HG02973 (cell line): ENCODE data around the gene C2orf68.
"Not testable (repeated sequence)": the region's sequence is repeated elsewhere in the genome, so short reads cannot be mapped to it uniquely, and the experiment has no call there.

Experiments
- ATAC-seq: cut with Tn5 transposase; IDR thresholded peaks from one replicate; pipeline ENCODE4 v1.9.1; 2021; ENCODE audit warnings: moderate library complexity; ENCODE audit not compliant: unreplicated experiment

The C2orf68 gene

GRCh38 chr2:85611705-85612587 is at the start of gene C2orf68:
Gene C2orf68, minus strand, starts transcription at chr2:85612066. Its CDS starts 82 bp downstream, at chr2:85611984.
- peak; percentile 65 for ATAC-seq

GRCh38 chr2:85661139-85661858 is 49.4 kb upstream of the C2orf68 start:
- ATAC-seq = no peak

GRCh38 chr2:85660725-85661124 is 48.9 kb upstream of the C2orf68 start:
- no peak for ATAC-seq

DNA sequence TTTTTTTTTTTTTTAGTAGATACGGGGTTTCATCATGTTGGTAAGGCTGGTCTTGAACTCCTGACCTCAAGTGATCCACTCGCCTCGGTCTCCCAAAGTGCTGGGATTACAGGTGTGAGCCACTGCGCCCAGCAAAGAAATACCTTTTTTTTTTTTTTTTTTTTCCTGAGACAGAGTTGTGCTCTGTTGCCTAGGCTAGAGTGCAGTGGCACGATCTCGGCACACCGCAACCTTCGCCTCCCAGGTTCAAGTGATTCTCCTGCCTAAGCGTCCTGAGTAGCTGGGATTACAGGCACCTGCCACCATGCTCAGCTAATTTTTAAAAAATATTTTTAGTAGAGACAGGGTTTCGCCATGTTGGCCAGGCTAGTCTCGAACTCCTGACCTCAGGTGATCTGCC is 48.4 kb upstream of the C2orf68 start:
- ATAC-seq = not testable (repeated sequence)

DNA sequence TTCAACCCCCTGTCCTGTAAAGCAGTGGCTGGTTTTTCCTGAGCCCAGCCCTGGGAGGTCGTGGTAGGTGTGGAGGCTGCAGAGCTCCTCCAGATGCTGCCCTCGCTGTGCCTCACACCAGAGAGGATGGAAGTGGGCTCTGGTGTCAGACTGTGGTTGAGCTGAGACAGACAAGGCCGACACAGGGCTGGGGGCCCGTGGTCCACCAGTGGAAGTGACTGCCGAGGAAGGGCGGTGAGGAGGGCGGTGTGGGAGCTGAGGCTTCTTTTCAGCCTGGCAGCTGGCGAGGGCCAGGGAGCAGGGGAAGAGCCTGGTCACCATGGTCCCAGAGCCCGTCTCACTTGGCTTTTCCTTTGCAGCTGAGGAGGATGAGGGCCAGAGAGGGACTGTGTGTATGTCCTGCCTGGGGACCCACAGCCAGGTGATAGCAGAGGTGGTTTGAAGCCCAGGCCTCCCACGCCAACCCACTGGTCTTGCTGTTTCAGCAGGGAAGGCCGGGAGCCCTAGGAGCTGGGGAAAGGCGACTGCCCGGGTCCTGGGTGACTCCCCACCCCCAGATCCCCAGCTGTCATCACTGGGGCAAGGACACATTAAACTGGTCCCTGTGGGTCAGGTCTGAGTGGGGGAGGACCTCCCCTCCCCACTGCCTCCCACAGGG is 47.6 kb upstream of the C2orf68 start:
- no peak for ATAC-seq

- not testable (repeated sequence) for ATAC-seq
Observed at GRCh38 chr2:85657399-85657798, 45.5 kb upstream of the C2orf68 start.

DNA sequence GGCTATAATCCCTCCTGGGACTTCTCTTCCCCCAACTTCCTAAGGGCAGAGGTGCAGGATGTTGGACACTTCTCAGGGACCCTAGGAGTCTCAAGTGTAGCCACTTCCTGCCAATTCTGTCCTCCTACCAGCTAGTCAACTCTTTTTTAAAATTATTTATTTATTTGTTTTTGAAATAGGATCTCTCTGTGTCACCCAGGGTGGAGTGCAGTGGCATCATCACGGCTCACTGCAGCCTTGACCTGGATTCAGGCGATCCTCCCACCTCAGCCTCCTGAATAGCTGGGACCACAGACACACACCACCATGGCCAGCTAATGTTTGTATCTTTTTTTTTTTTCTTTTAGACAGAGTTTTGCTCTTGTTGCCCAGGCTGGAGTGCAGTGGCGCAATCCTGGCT is 44.6 kb upstream of the C2orf68 start:
- no peak for ATAC-seq

DNA sequence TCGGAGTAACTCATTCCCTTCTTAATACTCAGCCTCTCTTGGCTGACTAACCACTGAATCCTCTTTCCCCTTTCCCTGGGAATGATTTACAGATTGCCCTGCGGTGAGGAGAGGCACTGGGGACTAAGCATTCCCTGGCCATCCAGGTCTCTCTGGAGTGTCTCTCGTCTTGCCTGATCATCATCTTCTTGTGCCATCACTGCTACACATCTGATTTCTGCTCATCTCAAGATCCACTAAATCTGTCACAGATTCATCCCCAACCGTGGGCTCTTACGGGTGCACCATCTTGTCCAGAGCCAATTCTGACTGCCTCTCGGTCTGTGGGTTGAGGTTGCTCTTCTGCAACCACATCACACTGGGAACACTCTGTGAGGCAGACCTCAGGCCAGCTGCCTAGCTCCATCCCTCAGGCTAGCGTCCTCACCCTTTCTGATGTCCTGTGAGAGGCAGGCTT is 44.1 kb upstream of the C2orf68 start:
- no peak for ATAC-seq

GRCh38 chr2:85653996-85654395 is 42.1 kb upstream of the C2orf68 start:
- no peak for ATAC-seq

- ATAC-seq = no peak
Observed at GRCh38 chr2:85652056-85652455, 40.2 kb upstream of the C2orf68 start.

GRCh38 chr2:85651097-85651496 is 39.2 kb upstream of the C2orf68 start:
- no peak for ATAC-seq

GRCh38 chr2:85650456-85650855 is 38.6 kb upstream of the C2orf68 start:
- no peak for ATAC-seq

GRCh38 chr2:85649201-85650190 is 37.6 kb upstream of the C2orf68 start:
- no peak for ATAC-seq

DNA sequence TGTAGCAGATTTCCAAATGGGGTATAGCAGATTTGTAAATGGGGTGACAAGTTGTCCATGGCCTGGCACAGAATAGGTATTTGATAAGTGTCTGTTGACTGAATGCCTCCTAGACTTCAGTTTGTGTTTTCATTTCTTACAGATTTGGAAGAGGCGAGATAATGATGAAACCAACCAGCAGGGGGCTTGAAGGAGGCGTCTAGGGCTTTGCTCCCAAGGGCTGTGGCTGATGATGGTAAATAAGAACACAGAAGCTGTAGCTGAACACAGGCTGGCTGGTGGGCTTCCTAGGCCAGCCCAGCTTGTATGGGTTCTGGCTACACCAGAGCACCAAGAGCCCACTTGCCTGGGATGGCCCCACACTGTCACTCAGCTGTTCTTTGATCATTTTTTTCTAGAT is 36.8 kb upstream of the C2orf68 start:
- ATAC-seq = no peak

DNA sequence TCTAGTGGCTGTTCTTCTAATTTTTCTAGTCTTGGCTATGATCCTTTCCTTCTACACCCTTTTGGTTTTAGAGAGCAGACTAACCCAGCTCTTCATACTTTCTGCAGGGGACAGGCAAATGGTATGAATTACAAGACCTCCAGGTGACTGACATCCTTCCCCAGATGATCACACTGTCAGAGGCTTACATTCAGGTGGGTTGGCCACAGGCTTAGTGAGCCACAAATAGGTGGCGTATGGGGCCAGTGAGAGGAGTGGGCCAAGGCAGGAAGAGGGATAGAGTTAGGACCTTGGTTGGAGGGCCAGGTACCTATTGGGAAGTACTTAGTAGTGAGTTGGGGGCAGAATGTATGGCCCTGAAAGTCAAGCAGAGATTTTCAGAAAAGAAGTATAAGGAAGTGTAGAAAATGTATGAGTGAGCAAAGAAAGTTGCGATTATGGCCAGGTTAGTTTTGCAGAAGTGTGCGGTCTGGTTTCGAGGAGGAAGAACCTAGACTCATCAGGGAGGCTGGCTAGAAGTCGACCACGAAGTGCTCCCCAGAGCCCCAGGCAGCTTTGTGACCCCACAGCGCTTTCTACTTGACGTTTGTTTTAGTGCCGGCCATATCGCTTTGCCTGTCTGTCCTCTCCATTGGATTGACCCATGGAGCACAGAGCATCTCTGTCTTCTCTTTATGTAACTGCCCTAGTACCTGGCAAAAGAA is 36.1 kb upstream of the C2orf68 start:
- peak; percentile 51 for ATAC-seq

DNA sequence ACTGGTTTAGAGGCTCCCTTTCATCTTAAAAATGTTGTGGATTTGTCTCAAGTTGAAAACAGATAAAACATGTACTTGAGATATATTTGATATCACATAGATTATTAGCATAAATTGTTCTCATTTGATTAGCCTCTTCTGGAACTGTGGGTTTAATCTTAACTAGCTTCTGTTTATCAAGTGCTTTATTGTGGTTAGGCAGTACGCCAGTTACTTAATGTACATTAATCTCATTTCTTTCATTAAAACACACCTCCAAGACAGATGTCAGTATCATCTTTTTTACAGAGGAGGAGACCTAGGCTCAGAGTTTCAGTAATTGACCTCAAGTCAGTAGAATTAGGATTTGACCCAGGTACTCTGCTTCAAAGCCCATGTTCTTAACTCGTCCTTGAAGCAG is 34.3 kb upstream of the C2orf68 start:
- no peak for ATAC-seq

DNA sequence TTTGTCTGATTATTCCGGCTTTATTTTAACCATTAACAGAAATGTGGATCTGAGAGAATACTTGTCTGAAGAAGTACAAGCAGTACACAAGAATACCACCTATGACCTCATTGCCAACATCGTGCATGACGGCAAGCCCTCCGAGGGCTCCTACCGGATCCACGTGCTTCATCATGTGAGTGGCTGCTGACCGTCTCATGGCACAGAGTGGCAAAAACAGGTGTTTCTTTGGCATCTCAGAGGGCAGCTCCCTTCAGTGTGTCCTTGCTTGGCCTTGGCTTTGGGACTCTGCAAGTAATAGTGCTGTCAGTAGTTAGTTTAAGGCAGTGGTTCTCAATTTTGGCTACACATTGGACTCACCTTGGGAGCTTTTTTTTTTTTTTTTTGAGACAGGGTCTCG is 33.0 kb upstream of the C2orf68 start:
- no peak for ATAC-seq

- ATAC-seq = peak; percentile 59
Observed at GRCh38 chr2:85642725-85643124, 30.9 kb upstream of the C2orf68 start.

DNA sequence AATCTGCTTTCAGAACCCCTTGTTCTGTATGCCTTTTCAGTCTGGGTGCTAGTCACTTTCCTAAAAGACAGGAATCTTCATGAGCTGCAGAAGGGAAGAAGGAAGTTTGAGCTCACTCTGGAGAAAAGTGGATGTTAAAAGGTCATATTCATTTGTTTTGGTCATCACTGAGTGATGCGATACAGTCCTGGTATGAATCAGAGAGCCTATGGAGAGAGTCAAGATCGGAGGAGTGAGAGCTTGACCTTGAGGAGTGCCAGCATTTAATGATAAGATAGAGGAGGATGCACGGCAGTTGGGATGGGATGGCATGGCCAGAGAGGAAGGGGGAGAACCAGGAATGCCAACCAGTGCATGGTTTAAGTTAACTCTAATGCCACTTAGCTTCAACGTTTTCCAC is 23.8 kb upstream of the C2orf68 start:
- ATAC-seq = no peak

GRCh38 chr2:85635011-85635410 is 23.1 kb upstream of the C2orf68 start:
- ATAC-seq = no peak
